Suppressor macrophage treated with lipopolysaccharide for 1 hour (primary cell): Measurements from ENCODE around the gene UBE2F.
A peak's percentile ranks its signal among the peaks of the same experiment; 100 is the strongest.
"Not testable (repeated sequence)": the region's sequence is repeated elsewhere in the genome, so short reads cannot be mapped to it uniquely, and the experiment has no call there.

Experiments
- DNase-seq, 3 donors: peaks; one replicate each; pipeline ENCODE4 v3.0.0-alpha.2; 2020 to 2022

Gene UBE2F

DNA sequence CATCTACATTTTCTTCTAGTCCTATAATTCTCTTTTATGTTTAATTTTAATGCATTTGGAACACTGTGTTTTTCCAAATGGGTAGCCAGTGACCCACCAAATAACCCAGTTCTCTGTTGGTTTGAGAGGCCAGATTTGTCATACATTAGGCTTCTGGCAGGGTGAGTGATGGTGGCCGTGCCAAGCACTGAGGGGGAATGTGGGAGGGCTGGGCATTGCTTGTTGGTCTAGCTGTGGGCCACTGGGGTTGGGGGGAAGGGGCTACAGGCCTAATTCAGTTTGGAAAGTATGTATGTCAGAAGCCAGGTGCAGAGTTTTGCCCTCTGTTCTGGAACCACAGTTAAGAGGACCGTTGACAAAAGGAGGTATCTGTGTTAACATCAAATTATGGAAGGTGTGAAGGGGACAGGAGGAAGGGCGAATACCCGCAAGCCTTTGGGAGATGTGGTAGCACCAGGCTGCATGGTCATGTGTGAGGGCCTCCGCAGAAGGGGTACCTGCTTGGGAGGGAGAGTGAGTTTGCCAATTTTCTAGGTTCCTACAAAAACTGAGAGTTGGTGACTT, 55.9 kb downstream of the UBE2F start:
- DNase-seq: no peak

DNA sequence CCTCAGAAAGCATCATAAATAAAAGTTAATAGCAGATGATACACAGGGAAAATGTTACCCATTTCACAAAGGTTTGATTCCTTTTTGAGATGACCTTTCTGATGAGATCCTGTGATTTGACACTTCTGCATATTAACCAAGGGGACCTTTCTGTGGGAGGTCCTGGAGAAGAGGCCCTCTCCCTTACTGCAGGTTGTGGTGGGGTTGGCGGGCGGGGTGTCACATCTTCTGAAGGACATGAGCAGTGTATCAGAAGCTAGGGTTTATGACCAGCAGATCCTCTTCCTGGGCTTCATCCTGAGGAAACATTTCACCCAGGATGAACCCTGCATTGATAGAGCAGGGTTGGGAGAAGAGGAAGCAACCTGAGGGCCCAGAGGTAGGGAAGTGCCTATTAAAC, 56.8 kb downstream of the UBE2F start:
- DNase-seq: no peak

DNA sequence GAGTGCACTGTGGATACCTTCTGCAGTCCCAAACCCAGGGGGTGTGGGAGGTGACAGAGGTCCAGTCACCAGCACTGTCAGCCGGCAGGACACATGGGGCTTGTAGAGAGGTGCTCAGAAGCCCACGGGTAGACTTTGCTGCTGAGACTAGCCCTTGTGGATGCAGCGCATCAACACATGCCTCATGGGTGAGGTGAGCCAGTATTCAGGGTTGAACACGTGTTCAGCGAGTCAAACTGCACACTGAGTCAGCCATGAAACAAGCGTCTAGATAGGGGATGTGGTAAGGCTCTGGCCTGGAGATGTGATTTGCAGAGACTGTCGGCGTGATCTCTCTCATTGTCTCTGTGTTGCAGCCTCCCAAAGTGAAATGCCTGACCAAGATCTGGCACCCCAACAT, 58.2 kb downstream of the UBE2F start:
- DNase-seq: no peak

DNA sequence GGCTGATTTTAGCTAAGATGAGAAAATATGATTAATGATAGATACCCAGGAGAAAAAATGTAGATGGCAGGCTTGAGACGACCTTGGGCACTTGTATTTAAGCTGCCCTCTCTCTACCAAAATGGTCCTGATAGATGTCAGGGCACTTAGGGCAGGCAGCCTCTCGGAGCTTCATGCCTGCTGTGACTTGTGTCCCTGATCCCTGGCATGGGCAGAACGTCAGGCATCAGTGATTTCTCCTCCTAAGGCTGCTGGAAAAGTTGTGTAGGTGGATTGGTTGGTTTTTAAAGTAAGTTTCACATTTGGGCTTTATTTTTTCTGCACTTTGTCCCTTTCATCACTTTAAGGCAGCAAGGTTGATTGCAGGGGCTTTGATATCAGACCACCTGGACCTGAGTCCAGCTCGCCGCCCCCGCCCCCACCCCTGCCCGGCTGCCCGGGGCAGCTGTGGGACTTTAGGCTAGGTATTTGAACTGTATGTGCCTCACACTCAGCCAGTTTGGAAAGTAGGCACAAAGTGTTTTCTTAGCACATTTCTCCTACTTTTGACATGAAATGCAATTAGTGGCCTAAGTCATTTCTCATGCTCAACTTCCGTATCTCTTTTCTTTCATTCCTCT, 59.0 kb downstream of the UBE2F start:
- DNase-seq: no peak

DNA sequence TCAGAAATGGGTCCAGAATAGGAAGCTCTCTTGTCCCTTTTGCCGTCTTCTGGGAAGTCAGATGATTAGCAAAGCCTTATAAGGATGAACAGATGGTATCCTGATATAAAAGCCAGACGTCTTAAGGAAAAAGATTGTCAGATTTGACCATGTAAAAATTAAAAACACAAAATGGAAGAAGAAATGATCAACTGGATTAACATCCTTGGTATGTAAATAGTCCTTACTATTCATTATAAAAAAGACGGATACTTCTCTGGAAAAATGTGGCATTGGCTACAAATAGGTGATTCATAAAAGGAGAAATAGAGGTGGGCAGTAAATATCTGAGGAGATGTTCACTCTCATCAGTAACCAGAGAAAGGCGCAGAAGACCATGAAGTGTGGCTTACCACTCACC, 60.2 kb downstream of the UBE2F start:
- DNase-seq: no peak

DNA sequence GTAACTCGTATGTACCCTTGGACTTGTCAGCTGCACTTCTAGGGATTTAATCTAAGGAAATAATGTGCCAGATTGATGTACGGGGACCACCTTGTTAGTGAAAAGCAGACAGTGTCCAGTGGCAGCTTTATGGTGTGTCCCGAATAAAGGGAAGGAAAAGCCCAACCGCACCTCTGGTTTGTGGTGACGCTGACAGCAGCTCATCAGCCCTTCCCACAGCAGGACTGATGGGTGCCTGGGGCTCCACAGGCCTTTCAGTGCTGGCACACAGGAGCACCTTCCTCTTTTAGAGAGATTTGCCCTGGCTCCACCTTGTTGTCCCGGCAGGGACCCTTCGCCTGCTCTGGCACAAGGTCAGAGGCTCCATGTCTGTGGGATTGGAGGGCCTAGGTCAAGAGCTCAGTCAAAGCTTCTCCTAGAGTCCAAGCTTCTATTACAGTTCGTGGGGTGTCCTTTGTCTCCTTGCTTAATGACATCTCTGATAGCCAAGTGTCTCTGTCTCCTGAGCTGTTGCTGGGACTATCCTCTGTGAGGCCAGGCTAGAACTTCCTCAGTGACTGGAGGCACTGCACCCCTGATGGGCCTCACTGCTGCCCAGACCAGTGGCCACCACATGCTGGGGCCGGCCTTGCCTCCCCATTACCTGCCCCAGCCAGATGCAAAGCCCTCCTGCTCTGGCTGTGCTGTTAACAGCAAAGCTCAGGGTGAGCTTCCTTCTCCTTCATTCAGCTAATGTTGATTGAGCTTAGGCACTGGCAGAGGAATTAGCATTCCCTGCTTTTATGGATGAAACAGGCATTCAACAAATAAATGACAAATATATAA, 61.0 kb downstream of the UBE2F start:
- DNase-seq: peak in 1 of 3 donors; percentile 10

DNA sequence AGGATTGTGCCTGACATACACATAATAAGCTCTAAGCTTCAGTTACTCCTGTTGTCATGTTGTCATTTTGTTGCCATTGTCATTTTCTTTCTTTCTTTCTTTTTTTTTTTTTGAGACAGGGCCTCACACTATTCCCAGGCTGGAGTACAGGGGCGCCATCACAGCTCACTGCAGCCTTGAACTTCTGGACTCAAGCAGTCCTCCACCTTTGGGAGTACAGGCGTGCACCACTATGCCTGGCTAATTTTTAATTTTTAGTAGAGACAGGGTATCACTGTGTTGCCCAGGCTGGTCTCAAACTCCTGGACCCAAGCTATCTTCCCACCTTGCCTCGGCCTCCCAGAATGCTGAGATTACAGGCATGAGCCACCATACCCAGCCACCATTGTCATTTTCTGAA, 63.0 kb downstream of the UBE2F start:
- no peak for DNase-seq

DNA sequence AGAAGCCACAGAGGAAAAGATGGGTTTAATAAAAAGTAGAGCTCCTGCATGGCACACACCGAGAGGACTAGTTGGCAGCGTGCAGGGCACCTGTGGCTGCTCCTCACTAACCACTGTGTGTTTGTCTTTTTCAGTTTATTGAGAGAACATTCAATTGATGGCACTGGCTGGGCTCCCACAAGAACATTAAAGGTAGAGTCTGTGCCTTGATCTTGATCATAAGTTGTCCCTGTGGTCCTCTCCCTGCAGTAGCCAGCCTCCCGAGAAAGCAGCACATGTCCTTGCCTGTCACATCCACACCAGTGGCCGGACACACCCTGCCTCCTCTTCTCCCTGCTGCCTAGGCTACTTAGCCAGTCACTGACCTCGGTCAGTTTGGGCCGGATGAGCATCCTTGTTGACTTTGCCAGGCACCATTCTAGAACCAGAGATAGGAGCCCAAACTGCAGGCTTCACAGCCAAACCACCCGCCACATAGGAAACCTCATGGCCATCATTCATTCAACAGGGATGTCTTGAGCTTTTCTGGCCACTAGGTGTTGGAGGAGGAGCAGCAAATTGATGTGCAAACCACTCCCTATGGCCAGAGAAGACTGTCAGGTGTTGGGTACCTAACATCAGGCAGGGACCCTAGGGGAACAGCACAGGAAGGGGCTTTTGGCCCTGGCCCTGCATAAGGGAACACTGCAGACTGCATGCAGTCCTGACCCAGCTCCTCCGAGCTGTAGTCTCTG, 63.8 kb downstream of the UBE2F start:
- DNase-seq: no peak

DNA sequence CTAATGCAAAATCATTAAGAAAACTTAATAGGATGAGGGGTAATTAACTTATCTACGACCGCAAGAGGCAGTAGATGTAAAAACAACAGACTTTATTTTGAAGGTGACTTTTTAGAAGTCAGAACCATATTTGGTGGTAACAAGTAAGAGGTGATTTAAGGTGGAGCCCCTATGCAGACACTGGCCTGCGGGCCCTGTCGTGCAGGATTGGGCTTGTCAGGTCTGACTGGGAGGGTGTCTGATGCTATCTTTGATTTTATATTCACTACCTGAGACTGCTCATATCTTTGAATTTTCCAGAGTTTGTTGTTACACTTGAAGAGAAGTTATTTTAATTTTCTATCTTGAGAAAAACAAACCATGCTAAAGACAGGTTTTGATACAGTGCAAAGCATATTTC, 64.9 kb downstream of the UBE2F start:
- no peak for DNase-seq

DNA sequence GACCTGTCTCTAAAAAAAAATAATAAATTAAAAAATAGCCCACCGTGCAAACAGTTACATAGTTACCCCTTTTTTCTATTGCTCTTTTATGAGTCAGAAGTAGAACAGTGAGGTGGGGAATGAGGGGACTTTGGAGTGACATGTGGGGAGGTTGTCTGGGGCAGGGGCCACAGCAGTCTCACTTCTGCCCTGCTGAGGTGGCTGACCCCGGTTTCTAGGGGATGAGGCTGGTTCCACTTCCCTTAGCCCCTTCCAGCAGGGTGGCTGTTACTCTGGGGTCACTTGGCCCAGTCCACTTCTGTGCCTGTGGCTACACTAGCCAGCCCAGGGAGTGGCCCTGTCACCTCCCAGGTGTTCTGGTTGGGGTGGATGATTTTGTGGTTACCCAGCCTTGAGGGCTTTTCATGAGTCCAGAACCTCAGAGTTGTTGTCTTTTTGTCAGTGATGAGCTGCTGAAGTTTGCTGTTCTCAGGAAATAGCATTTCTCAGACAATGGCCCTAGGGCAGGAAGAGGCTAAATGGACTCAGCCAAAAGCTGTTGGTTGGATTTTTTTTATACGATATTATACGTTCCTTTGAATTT, 66.0 kb downstream of the UBE2F start:
- no peak for DNase-seq

DNA sequence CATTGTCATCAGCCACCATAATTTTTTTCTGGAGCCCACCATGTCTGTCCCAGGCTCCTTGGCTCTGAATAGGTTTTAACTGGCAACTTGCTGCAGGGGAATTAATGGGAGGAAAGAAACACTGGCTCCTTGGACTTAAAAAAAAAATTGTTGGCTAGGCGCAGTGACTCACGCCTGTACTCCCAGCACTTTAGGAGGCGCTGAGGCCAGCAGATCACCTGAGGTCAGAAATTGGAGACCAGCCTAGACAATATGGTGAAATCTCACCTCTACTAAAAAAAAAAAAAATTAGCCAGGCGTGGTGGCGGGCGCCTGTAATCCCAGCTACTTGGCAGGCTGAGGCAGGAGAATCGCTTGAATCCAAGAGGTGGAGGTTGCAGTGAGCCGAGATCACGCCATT, 67.2 kb downstream of the UBE2F start:
- DNase-seq: not testable (repeated sequence)

DNA sequence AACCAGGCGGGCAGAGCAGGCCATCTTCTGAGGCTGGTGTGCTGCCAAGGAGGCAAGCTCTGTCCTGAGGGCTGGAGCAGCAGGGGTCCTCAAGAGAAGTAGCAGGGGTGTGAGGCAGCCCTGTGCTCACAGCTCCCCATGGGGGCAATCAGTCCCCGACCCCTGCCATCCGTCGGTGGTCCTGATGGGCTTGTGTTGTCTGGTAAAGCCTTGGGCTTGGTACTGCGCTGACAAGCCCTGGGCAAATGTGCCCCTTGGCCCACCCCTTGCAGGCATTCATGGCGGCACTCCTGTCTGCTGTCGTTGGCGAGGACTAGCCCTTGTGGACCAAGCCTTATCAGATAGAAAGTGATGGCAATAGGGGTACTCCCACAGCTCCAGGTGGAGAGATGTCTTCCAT, 71.4 kb downstream of the UBE2F start:
- no peak for DNase-seq

DNA sequence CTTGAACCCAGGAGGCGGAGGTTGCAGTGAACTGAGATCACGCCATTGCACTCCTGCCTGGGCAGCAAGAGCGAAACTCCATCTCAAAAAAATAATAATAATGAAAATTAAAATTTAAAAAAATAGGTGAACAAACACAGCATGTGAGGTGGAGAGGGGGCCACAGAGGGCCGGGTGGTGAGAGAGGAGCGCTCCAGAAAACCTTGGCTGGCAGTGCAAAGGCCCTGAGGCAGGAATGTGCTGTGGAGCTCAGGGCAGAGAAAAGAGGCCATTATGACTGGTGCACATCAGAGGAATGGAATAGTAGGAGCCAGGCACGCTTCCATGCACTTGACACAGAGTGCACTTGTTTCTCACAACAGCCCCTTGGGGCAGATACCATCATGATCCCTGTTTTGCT, 72.3 kb downstream of the UBE2F start:
- DNase-seq: no peak

DNA sequence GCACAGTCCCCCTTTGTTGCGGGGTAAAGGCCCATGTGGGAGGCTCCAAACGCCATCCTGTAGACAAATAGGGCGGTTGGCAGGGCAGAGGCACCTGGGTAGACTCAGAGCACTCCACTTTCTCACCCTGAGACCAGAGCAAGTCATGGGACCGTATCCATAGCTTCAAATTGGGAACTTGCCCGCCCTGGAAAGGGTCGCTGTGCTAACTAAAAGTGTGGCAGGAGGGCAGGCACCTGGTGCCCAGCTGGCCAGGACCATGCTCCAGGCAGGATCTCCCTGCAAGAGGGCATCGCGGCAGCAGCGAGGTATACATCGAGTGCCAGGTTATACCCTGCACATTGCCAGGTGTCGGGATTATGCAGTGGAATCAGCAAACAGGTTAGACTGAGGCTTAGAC, 73.2 kb downstream of the UBE2F start:
- no peak for DNase-seq

DNA sequence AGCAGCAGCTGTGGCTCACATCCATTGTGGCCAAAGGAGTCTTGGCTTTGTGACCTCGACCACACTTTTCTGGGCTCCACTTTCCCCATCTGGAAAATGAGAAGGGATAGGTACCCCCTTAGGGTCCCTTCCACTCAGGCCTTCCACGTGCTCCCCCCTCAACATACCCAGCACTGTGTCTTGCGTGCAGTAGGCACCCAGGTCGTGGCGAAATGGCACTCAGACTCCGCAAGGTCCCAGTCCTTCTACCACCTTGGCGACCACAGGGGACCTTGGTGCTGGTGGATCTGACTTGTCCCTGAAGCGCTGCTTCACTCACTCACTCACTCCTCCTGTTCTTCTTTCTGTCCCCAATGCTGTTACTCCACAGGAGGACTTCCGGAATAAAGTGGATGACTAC, 74.1 kb downstream of the UBE2F start:
- DNase-seq: no peak

DNA sequence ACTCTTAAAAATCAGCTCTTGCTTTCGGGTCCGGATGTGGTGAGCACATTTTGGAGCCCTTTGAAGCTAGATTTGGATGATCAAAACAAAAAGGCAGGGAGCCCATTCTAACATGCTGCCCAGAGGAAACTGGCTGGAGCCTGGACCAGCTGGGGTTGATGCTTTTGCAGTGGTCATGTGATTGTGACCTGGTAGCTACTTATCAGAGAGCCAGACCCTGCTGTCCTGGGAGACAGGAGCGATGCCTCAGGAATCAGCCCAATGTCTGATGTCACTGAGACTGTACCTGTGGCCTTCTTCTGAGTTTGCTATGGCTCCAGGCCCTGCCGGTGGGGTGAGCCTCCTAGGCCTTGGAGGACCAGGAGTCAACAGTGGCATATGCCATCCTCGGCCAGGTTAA, 75.3 kb downstream of the UBE2F start:
- no peak for DNase-seq

DNA sequence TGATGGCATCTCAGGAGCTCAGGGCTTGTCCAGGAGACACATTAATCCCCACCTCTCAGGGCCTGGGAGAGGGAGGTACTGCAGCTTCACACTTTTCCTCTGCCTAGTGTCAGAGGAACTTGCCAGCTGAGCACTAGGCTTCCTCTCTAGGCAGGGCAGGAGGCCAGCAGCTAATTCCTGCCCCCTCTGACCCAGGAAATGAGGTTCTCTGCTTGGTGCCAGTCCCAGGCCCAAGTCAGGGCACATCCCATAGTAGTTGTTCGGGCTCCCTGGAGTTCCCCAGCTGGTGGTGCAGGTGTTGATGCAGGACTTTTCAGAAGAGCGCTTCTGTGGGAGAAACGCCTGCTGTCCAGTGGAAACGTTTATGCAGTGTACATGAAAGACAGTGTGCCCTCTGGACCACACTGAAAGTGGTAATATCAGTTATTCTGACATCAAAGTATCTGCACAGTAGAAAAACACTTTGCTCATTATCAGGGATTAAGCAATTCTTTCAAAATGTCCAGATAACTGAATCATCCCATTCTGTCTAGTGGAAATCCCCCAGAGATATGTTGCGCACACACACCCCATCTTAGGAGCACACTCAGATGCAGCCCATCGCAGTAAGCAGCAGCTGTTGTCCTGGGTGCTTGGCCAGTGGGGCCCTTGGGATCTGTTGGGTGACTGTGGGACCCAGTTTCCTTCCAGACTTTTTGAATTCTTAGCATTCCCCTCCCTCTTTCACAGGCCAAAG, 76.2 kb downstream of the UBE2F start:
- DNase-seq: peak; percentile 6 to 27 (median 16)

DNA sequence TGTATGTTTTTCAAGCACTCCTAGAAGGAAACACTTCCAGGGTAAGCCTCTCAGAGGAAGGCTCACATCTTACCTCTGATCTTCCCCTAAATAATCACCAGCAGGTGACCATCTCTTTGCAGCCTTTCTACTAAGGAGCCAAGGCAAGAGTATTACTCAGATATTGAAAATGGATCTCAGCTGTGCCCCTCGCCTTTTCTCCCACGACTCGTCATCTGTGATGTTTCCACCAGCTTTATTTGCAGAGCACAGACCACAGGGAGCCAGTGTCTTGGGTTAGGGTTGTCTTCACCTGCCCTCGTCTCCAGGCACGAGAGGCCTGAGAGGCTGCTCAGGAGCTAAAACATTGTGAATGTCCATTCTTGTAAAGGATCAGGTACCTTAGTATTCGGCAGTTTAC, 77.0 kb downstream of the UBE2F start:
- DNase-seq: no peak

DNA sequence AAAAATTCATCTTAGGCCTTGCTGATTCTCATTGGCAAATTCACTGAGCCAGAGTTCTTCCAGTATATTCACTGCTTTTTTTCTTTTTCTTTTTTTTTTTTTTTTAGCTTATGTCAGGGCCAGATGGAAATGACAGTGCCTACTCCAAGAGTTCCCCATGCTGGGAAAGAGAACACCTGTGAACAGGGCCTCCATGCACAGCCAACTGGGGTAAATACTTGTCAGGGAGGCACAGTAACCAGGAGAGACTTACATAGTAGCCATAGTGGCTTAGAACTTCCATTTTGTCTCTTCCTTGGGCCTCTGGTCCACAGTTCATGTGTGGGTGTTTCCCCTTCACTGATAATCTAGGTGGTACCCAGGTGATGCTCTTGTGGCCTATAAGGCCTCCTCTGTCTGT, 78.8 kb downstream of the UBE2F start:
- no peak for DNase-seq

DNA sequence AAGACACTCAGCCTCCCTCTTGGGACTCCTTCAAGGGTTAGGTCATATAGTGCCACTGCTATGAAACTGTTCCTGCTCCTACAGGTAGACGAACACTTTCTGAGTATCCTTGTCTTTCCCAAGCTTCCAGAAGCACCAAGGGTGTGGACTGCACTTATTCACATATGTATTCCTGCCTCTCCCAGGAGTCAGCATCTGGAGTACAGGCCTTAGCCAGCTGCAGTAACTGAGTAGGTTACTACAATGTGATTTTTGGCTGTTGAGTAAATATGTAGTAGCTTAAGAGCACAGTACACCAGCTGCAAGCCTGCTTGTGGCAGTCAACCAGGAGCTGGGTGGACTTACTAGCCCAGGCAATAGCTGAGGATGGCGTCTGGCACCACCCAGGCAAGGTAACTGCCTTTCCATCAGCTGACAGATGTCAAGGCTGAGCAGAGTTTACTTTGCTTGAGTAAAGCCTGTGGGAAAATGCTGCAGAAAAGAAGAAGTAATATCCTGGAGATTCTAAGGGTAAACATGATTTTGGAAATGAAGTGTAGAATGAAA, 80.0 kb downstream of the UBE2F start:
- DNase-seq: no peak

DNA sequence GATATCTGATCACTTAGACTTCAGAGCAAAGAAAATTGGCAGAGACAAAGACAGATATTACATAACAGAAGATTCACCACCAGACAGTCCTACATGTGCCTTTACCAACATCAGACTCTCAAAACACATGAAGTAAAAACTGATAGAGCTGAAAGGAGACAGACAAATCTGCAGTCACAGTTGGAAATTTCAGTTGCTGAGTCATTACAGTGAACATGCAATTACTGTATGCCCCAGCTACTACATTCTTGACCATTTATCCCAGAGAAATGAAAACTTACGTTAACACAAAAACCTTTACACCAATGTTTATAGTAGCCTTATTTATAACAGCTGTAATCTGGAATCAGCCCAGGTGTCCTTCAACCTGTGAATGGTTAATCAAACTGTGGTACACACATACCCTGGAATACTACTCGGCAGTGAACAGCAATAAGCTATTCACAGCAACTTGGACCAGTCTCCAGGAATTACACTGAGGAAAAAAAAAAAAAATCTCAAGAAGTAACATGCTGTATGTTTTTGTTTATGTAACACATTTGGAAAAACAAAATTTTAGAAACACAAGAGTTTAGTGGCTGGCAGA, 86.5 kb downstream of the UBE2F start:
- no peak for DNase-seq

DNA sequence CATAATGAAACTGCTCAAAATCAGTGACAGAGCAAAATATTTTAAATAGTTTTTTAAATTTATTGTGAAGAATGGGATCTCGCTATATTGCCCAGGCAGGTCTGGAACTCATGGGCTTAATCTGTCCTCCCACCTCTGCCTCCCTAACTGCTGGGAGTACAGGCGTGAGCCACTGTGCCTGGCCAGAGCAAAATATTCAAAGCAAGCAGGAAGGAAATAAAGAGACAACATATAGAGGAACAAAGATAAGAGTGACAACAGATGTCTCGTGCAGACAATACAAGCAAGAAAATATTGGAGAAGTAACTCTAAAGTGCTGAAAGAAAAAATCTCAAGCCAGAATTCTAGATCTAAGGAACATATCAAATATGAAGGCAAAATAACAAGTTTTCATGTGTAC, 89.0 kb downstream of the UBE2F start:
- no peak for DNase-seq
